GM11168 (cell line): Measurements from ENCODE around the gene TMEM271.
"Not testable (repeated sequence)": the region's sequence is repeated elsewhere in the genome, so short reads cannot be mapped to it uniquely, and the experiment has no call there.

Experiments used
- in situ Hi-C: fragments of 300-500 bp; cut with MboI; formaldehyde crosslinking; loops from one replicate; pipeline ENCODE4 v1.12.0; 2022; ENCODE audit warnings: low sequenced_read_pairs; ENCODE audit not compliant: unreplicated experiment

Gene TMEM271

GRCh38 chr4:567457-568350 lies 8.4 kb downstream of the TMEM271 start:
- in situ Hi-C loops = no loop called here

DNA sequence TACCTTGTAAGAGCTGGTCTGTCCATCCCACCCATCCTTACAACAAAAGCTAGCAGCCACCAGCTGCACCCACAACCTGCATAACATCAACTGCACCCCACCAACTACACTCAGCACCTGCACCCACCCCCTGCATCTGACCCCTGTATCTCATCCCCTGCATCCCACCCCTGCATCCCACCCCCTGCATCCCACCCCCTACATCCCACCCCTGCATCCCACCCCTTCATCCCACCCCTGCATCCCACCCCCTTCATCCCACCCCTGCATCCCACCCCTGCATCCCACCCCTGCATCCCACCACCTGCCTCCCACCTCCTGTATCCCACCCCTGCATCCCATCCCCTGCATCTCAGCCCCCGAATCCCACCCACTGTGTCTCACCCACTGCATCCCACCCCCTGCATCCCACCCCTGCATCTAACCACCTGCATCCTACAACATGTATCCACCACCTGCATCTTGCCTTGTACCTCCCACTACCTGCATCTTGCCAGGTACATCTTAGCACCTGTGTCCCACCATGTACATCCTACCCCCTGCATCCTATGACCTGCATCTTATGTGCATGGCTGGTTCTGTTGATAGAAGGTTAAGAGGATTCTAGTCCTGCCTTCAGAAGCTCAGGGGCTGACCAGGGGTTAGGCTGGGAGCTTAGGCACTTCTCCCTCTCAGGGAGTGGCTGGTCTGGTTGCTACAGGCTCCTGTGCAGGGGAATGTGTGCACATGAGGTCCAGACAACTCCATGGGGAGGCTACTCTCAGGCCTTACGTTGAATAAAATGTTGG lies 9.4 kb downstream of the TMEM271 start:
- in situ Hi-C loops = no loop called here

- in situ Hi-C loops = no loop called here
Observed at GRCh38 chr4:566035-566434, 10.1 kb downstream of the TMEM271 start.

GRCh38 chr4:565614-566013 lies 10.5 kb downstream of the TMEM271 start:
- in situ Hi-C loops = not testable (repeated sequence)

GRCh38 chr4:562458-562857 lies 13.6 kb downstream of the TMEM271 start:
- in situ Hi-C loops = not testable (repeated sequence)

DNA sequence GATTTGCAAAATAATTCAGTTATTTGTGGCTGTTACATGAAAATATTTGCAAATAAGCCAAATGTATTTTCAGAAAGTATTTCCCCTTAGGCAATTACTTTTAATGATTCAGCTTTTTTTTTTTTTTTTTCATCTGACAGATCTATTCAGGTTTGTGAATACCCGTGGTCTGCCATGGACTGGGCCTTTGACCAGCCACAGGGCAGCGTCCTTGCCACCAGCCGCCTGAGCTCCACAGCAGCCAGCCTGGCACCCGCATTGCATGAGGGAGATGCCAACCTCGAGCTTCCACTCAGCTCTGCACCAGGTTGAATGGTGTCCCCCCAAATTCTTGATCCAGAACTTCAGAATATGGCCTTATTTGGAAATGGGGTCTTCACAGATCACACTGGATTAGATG lies 14.7 kb downstream of the TMEM271 start:
- in situ Hi-C loops = no loop called here

GRCh38 chr4:560731-561291 lies 15.3 kb downstream of the TMEM271 start:
- in situ Hi-C loops = no loop called here

DNA sequence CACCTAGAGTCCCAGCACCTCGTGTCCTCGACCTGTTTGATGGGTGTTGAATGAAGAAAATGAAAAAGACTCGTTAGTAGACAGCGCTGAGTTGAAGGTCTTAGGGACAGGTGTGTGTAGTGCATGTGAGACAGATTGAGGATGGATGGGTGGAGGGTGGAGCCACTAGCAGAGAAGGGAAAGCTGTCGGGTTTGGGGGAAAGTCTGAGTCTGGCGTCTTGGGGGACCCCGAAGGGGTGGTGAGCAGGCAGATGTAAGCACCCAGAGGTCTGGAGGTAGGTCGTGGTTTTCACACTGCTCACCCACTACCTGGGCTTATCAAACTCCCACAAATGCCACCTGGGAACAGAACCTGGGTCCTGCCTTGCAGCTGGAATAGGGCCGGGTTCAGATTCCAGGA lies 16.0 kb downstream of the TMEM271 start:
- in situ Hi-C loops = no loop called here

GRCh38 chr4:555566-556275 lies 20.4 kb downstream of the TMEM271 start:
- in situ Hi-C loops = no loop called here

GRCh38 chr4:554793-555320 lies 21.2 kb downstream of the TMEM271 start:
- in situ Hi-C loops = not testable (repeated sequence)

GRCh38 chr4:552019-552418 lies 24.1 kb downstream of the TMEM271 start:
- in situ Hi-C loops = no loop called here

GRCh38 chr4:550268-550667 lies 25.8 kb downstream of the TMEM271 start:
- in situ Hi-C loops = not testable (repeated sequence)

DNA sequence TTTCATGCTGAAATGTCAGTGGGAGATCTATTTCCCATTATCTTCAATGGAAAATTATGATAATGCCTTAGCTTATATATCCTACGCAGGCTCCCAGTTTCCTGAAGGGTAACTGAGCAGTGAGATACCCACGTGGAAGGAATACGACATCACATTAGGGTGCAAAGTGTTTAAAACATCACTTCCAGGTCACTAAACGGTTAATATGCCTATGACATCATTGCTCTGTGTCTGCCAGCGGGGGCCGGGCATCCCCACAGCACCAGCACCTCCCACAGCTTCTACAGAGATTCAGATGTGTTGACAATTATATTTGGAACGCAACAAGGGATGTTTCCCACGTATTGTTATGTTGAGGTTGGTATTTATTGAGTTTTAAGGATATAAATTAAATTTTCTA lies 27.1 kb downstream of the TMEM271 start:
- in situ Hi-C loops = no loop called here

GRCh38 chr4:545612-546011 lies 30.5 kb downstream of the TMEM271 start:
- in situ Hi-C loops = no loop called here

DNA sequence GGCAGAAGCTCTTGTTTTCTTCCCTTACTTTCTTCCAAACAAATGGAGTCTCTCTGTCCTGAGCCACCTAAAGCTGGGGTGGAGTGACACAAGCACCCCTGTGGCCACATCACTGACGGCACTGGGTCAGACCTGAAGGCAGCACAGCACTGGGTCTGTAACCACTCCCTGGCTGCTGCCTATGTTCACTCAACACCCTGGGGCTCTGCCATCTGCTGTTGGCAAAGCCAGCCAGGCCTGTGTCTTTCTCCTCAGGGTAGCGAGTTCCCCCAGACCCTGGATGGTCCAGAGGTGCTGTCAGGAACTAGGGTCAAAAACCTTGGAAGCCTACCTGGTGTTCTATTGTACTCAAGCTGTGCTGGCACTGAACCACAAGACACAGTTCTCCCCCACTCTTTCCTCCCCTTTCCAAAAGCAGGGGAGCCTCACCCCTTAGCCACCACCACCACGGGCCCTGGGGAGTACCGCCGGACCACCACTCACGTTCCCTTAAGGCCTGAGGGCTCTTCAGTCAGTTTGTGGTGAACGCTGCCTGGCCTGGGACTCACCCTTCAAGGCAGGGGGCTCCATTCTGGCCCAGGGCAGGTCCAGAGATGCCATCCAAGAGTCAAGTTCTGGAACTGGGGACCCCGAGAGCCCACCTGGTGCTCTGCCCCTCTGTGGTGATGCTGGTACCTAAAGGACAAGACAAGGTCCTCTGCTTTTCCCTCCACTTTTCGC lies 31.5 kb downstream of the TMEM271 start:
- in situ Hi-C loops = no loop called here

DNA sequence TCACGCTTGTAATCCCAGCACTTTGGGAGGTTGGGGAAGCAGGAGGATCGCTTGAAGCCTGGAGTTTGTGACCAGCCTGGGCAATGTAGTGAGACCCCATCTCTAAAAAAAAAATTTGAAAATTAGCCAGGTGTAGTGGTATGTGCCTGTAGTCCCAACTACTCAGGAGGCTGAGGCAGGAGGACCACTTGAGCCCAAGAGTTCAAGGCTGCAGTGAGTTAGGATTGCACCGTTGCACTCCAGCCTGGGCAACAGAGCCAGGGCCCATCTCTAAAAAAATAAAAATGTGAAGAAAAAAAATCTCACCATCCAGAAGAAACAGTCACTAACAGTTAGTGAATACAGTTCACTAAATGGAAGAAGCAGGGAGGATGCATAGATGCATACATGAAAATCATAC lies 34.8 kb downstream of the TMEM271 start:
- in situ Hi-C loops = no loop called here

- in situ Hi-C loops = no loop called here
Observed at GRCh38 chr4:538542-539142, 37.5 kb downstream of the TMEM271 start.

GRCh38 chr4:537436-538264 lies 38.4 kb downstream of the TMEM271 start:
- in situ Hi-C loops = no loop called here
